ENCODE data around the gene SUPT6H.

- TF ChIP-seq, protein P1, sequence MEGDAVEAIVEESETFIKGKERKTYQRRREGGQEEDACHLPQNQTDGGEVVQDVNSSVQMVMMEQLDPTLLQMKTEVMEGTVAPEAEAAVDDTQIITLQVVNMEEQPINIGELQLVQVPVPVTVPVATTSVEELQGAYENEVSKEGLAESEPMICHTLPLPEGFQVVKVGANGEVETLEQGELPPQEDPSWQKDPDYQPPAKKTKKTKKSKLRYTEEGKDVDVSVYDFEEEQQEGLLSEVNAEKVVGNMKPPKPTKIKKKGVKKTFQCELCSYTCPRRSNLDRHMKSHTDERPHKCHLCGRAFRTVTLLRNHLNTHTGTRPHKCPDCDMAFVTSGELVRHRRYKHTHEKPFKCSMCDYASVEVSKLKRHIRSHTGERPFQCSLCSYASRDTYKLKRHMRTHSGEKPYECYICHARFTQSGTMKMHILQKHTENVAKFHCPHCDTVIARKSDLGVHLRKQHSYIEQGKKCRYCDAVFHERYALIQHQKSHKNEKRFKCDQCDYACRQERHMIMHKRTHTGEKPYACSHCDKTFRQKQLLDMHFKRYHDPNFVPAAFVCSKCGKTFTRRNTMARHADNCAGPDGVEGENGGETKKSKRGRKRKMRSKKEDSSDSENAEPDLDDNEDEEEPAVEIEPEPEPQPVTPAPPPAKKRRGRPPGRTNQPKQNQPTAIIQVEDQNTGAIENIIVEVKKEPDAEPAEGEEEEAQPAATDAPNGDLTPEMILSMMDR (conservative IDR thresholded peaks at IDR 0.05 in 1 of 2, IDR thresholded peaks at IDR 0.05 in 1 of 2; ENCODE audit: low read depth in 1 of 2, low read length in 2 of 2): peak; percentile 99 to 100
- no peak for TF ChIP-seq EZH2 (IDR thresholded peaks at IDR 0.05; ENCODE audit: low read length, missing control alignments)
These were observed 88.4 kb downstream of the SUPT6H start for GRCh38 chr17:28750178-28751047.
